ENCODE results near the gene ASNSD1.
A peak's percentile ranks its signal among the peaks of the same experiment; 100 is the strongest.
"Not testable (repeated sequence)": the region's sequence is repeated elsewhere in the genome, so short reads cannot be mapped to it uniquely, and the experiment has no call there.

ASNSD1 gene

GRCh38 chr2:189696223-189696622 is 35.0 kb downstream of the ASNSD1 start:
- no peak for DNase-seq

GRCh38 chr2:189698020-189698887 is 37.0 kb downstream of the ASNSD1 start:
- peak; percentile 10 for DNase-seq

GRCh38 chr2:189700681-189701080 is 39.4 kb downstream of the ASNSD1 start:
- DNase-seq = no peak

GRCh38 chr2:189702071-189702470 is 40.8 kb downstream of the ASNSD1 start:
- DNase-seq = no peak

- DNase-seq = no peak
Measured at GRCh38 chr2:189709501-189710221, 48.4 kb downstream of the ASNSD1 start.

- DNase-seq = not testable (repeated sequence)
Measured at GRCh38 chr2:189717593-189717992, 56.3 kb downstream of the ASNSD1 start.

GRCh38 chr2:189719571-189719970 is 58.3 kb downstream of the ASNSD1 start:
- no peak for DNase-seq

Data from SHP77 treated with DMSO at 0.1 percent for 48 hours (cell line).